ENCODE results near the gene PCDHGC5. TPM values are rescaled to one million over a fixed set of nuclear protein-coding genes. Genes with fewer than 3 reads are reported as not detected.

PCDHGC5 gene
- total RNA-seq, 8 experiments from 2014 or later = 0.31 to 4.1 (median 1.1) TPM

- Histone ChIP-seq H3K27ac (no peak overlapping the region), H3K4me1 (replicated peaks in 1 of 2) (peaks cover 26 to 27% of the 10 kb centered on the region in 2 donors), H3K4me3 (no peak overlapping the region)
- no peak for ATAC-seq (replicated peaks in 6 of 8)
- 51 to 94% (median 91%) methylated on average over 3 to 11 of the region's 11 CpGs for WGBS, 10 experiments
- in situ Hi-C loops (cut with MboI; ENCODE audit: low pct_unique_long_range_greater_than_20kb in 2 of 9, low sequenced_read_pairs in 9 of 9, unreplicated experiment in 9 of 9) = no loop called here
These were observed 29.2 kb downstream of the PCDHGC5 start for GRCh38 chr5:141517880-141518617.

- Histone ChIP-seq H3K4me3 (no peak overlapping the region), H3K27ac (no peak overlapping the region), H3K4me1 (replicated peaks in 1 of 2) (peaks cover 26 to 27% of the 10 kb centered on the region in 2 donors)
- no peak for ATAC-seq (replicated peaks in 6 of 8)
- in situ Hi-C loops (cut with MboI; ENCODE audit: low pct_unique_long_range_greater_than_20kb in 2 of 9, low sequenced_read_pairs in 9 of 9, unreplicated experiment in 9 of 9) = no loop called here
- 100% methylated on average over 1 of the region's 1 CpG; no CpG with 5 or more reads in 8 of the 10 experiments for WGBS, 10 experiments
These were observed 29.7 kb downstream of the PCDHGC5 start for GRCh38 chr5:141518618-141519015.

GRCh38 chr5:141519605-141520565 lies 31.0 kb downstream of the PCDHGC5 start:
- in situ Hi-C loops (cut with MboI; ENCODE audit: low pct_unique_long_range_greater_than_20kb in 2 of 9, low sequenced_read_pairs in 9 of 9, unreplicated experiment in 9 of 9) = loop anchor here in 1 of 9 experiments (10.0 kb wide), 1 partner anchor 115 kb away; the partner anchor contains the start of genes PCDHGA9 and PCDHGB6
- WGBS, 10 experiments = 40 to 95% (median 90%) methylated on average over 1 to 3 of the region's 3 CpGs
- no peak overlapping the region for H3K27ac ChIP-seq
- H3K4me3 ChIP-seq = no peak overlapping the region
- ATAC-seq (replicated peaks in 6 of 8) = no peak
- H3K4me1 ChIP-seq (replicated peaks in 1 of 2) = peaks cover 25 to 27% of the 10 kb centered on the region in 2 donors

- Histone ChIP-seq H3K27ac (peak overlapping the region in 1 of 2 donors; percentile 62), H3K4me1 (replicated peaks in 1 of 2) (peaks cover 23 to 27% of the 10 kb centered on the region in 2 donors), H3K4me3 (no peak overlapping the region)
- peak; percentile 43 to 83 (median 80) for ATAC-seq (replicated peaks in 6 of 8)
- in situ Hi-C loops (cut with MboI; ENCODE audit: low pct_unique_long_range_greater_than_20kb in 2 of 9, low sequenced_read_pairs in 9 of 9, unreplicated experiment in 9 of 9) = loop anchor here in 1 of 9 experiments (10.0 kb wide), 1 partner anchor 117 kb away; the partner anchor contains the start of genes PCDHGA9 and PCDHGB6
- WGBS, 10 experiments = 0 to 45% (median 20%) methylated on average over 1 to 2 of the region's 2 CpGs; no CpG with 5 or more reads in 2 of the 10 experiments
These were observed 32.4 kb downstream of the PCDHGC5 start for GRCh38 chr5:141521244-141521781.

- no peak overlapping the region for H3K27ac ChIP-seq
- H3K4me1 ChIP-seq (replicated peaks in 1 of 2) = peaks cover 23 to 27% of the 10 kb centered on the region in 2 donors
- 33 to 100% (median 97%) methylated on average over 1 to 2 of the region's 2 CpGs; no CpG with 5 or more reads in 2 of the 10 experiments for WGBS, 10 experiments
- in situ Hi-C loops (cut with MboI; ENCODE audit: low pct_unique_long_range_greater_than_20kb in 2 of 9, low sequenced_read_pairs in 9 of 9, unreplicated experiment in 9 of 9) = loop anchor here in 1 of 9 experiments (10.0 kb wide), 1 partner anchor 118 kb away; the partner anchor contains the start of genes PCDHGA9 and PCDHGB6
- no peak for ATAC-seq (replicated peaks in 6 of 8)
- H3K4me3 ChIP-seq = no peak overlapping the region
These were observed 33.4 kb downstream of the PCDHGC5 start for GRCh38 chr5:141522301-141522700.

GRCh38 chr5:141523991-141524390 lies 35.1 kb downstream of the PCDHGC5 start:
- H3K4me1 ChIP-seq (replicated peaks in 1 of 2) = peaks cover 23 to 27% of the 10 kb centered on the region in 2 donors
- no peak overlapping the region for H3K4me3 ChIP-seq
- in situ Hi-C loops (cut with MboI; ENCODE audit: low pct_unique_long_range_greater_than_20kb in 2 of 9, low sequenced_read_pairs in 9 of 9, unreplicated experiment in 9 of 9) = loop anchor here in 1 of 9 experiments (10.0 kb wide), 1 partner anchor 119 kb away; the partner anchor contains the start of genes PCDHGA9 and PCDHGB6

GRCh38 chr5:141524604-141525597 lies 36.0 kb downstream of the PCDHGC5 start:
- in situ Hi-C loops (cut with MboI; ENCODE audit: low pct_unique_long_range_greater_than_20kb in 2 of 9, low sequenced_read_pairs in 9 of 9, unreplicated experiment in 9 of 9) = loop anchor here in 5 of 9 experiments (10.0 to 25.0 kb wide), 2 partner anchors 113 to 120 kb away; partner anchors contain the start of genes PCDHGA9 (in 5 of the 5), PCDHGB6 (in 5 of the 5), PCDHGA10 (in 4 of the 5) and PCDHGA11 (in 4 of the 5)

More at GRCh38 chr5:141523991-141524390, 35.1 kb downstream of the PCDHGC5 start:
- H3K27ac ChIP-seq = no peak overlapping the region
- WGBS, 10 experiments = 66 to 100% (median 83%) methylated on average over 2 to 8 of the region's 8 CpGs; no CpG with 5 or more reads in 2 of the 10 experiments
- no peak for ATAC-seq (replicated peaks in 6 of 8)

GRCh38 chr5:141525653-141526052 lies 36.8 kb downstream of the PCDHGC5 start:
- 19 to 92% (median 67%) methylated on average over 1 to 7 of the region's 7 CpGs for WGBS, 10 experiments

More at GRCh38 chr5:141524604-141525597, 36.0 kb downstream of the PCDHGC5 start:
- 0 to 63% (median 39%) methylated on average over 1 to 9 of the region's 12 CpGs; no CpG with 5 or more reads in 1 of the 10 experiments for WGBS, 10 experiments
- peak; percentile 48 to 93 (median 85) for ATAC-seq (replicated peaks in 6 of 8)
- no peak overlapping the region for H3K27ac ChIP-seq
- peaks cover 23 to 27% of the 10 kb centered on the region in 2 donors for H3K4me1 ChIP-seq (replicated peaks in 1 of 2)
- H3K4me3 ChIP-seq = no peak overlapping the region

GRCh38 chr5:141527426-141527825 lies 38.5 kb downstream of the PCDHGC5 start:
- H3K4me3 ChIP-seq = no peak overlapping the region
- no peak for ATAC-seq (replicated peaks in 6 of 8)
- in situ Hi-C loops (cut with MboI; ENCODE audit: low pct_unique_long_range_greater_than_20kb in 2 of 9, low sequenced_read_pairs in 9 of 9, unreplicated experiment in 9 of 9) = loop anchor here in 5 of 9 experiments (10.0 to 25.0 kb wide), 2 partner anchors 115 to 123 kb away; partner anchors contain the start of genes PCDHGA9 (in 5 of the 5), PCDHGB6 (in 5 of the 5), PCDHGA10 (in 4 of the 5) and PCDHGA11 (in 4 of the 5)
- WGBS, 10 experiments = 0 to 100% (median 83%) methylated on average over 1 of the region's 1 CpG; no CpG with 5 or more reads in 2 of the 10 experiments
- H3K4me1 ChIP-seq (replicated peaks in 1 of 2) = peaks cover 9 to 15% of the 10 kb centered on the region in 2 donors
- no peak overlapping the region for H3K27ac ChIP-seq

More at GRCh38 chr5:141525653-141526052, 36.8 kb downstream of the PCDHGC5 start:
- Histone ChIP-seq H3K4me1 (replicated peaks in 1 of 2) (peaks cover 21 to 26% of the 10 kb centered on the region in 2 donors), H3K27ac (no peak overlapping the region), H3K4me3 (no peak overlapping the region)
- in situ Hi-C loops (cut with MboI; ENCODE audit: low pct_unique_long_range_greater_than_20kb in 2 of 9, low sequenced_read_pairs in 9 of 9, unreplicated experiment in 9 of 9) = loop anchor here in 5 of 9 experiments (10.0 to 25.0 kb wide), 2 partner anchors 113 to 121 kb away; partner anchors contain the start of genes PCDHGA9 (in 5 of the 5), PCDHGB6 (in 5 of the 5), PCDHGA10 (in 4 of the 5) and PCDHGA11 (in 4 of the 5)
- ATAC-seq (replicated peaks in 6 of 8) = no peak

GRCh38 chr5:141528291-141528984 lies 39.6 kb downstream of the PCDHGC5 start:
- no peak overlapping the region for H3K4me3 ChIP-seq
- in situ Hi-C loops (cut with MboI; ENCODE audit: low pct_unique_long_range_greater_than_20kb in 2 of 9, low sequenced_read_pairs in 9 of 9, unreplicated experiment in 9 of 9) = loop anchor here in 5 of 9 experiments (10.0 to 25.0 kb wide), 2 partner anchors 116 to 124 kb away; partner anchors contain the start of genes PCDHGA9 (in 5 of the 5), PCDHGB6 (in 5 of the 5), PCDHGA10 (in 4 of the 5) and PCDHGA11 (in 4 of the 5)
- H3K4me1 ChIP-seq (replicated peaks in 1 of 2) = peaks cover 9 to 15% of the 10 kb centered on the region in 2 donors
- no peak overlapping the region for H3K27ac ChIP-seq
- 30 to 100% (median 95%) methylated on average over 1 to 10 of the region's 11 CpGs; no CpG with 5 or more reads in 1 of the 10 experiments for WGBS, 10 experiments
- peak in 1 of 8 experiments; percentile 1 for ATAC-seq (replicated peaks in 6 of 8)
